Loucy (cell line): ENCODE measurements around the gene PBLD.

ENCODE experiments used
- H2AFZ ChIP-seq: fragments of 200-600 bp; sonication (generic); 2 replicates; pipeline ENCODE4 v1.6.0; 2016; ENCODE audit warnings: antibody characterized with exemption, mild to moderate bottlenecking, low read length, moderate library complexity
- H3F3A ChIP-seq: fragments of 200-600 bp; 2 replicates; pipeline ENCODE4 v1.6.0; 2016; ENCODE audit warnings: antibody characterized with exemption, low read depth, mild to moderate bottlenecking
- H3K27me3 ChIP-seq: fragments of 200-600 bp; sonication (generic); 2 replicates; pipeline ENCODE4 v1.6.1; 2014; ENCODE audit warnings: low read length, mild to moderate bottlenecking; ENCODE audit not compliant: insufficient read depth, poor library complexity, severe bottlenecking
- H3K36me3 ChIP-seq: fragments of 200-600 bp; sonication (generic); 2 replicates; pipeline ENCODE4 v1.6.1; 2016; ENCODE audit warnings: low read length; ENCODE audit not compliant: insufficient read depth
- H3K4me1 ChIP-seq: fragments of 200-600 bp; sonication (generic); 2 replicates; pipeline ENCODE4 v1.5.1; 2014; ENCODE audit warnings: low read length, mild to moderate bottlenecking; ENCODE audit not compliant: insufficient read depth, poor library complexity, severe bottlenecking
- H3K4me2 ChIP-seq: fragments of 200-600 bp; sonication (generic); 2 replicates; pipeline ENCODE4 v1.6.0; 2014; ENCODE audit warnings: antibody characterized with exemption, low read length, low read depth, mild to moderate bottlenecking; ENCODE audit not compliant: poor library complexity, severe bottlenecking
- H3K4me3 ChIP-seq: fragments of 200-600 bp; sonication (generic); 2 replicates; pipeline ENCODE4 v1.5.1; 2014; ENCODE audit warnings: low read length, mild to moderate bottlenecking, mixed read lengths; ENCODE audit not compliant: poor library complexity, severe bottlenecking
- H3K79me2 ChIP-seq: fragments of 200-600 bp; sonication (generic); 2 replicates; pipeline ENCODE4 v1.6.1; 2014; ENCODE audit warnings: low read length; ENCODE audit not compliant: insufficient read depth
- H3K9ac ChIP-seq: fragments of 200-600 bp; sonication (generic); 2 replicates; pipeline ENCODE4 v1.6.0; 2014; ENCODE audit warnings: mild to moderate bottlenecking, low read depth, low read length, moderate library complexity; ENCODE audit not compliant: poor library complexity, severe bottlenecking
- H3K9me2 ChIP-seq: fragments of 200-600 bp; sonication (generic); replicated peaks from 2 replicates; pipeline ENCODE4 v1.6.1; 2016; ENCODE audit warnings: low read depth, low read length, mixed read lengths
- H3K9me3 ChIP-seq: fragments of 200-600 bp; sonication (generic); 2 replicates; pipeline ENCODE4 v1.6.1; 2014; ENCODE audit warnings: mild to moderate bottlenecking, antibody characterized with exemption, low read length, low read depth; ENCODE audit not compliant: insufficient read depth
- H4K20me1 ChIP-seq: fragments of 200-600 bp; sonication (generic); 2 replicates; pipeline ENCODE4 v1.6.0; 2014; ENCODE audit warnings: antibody characterized with exemption, low read length, mild to moderate bottlenecking; ENCODE audit not compliant: insufficient read depth, poor library complexity, severe bottlenecking
- EZH2phosphoT487 ChIP-seq: fragments of 200-600 bp; IDR thresholded peaks from 2 replicates; pipeline ENCODE4 v1.6.1; 2018; ENCODE audit warnings: antibody characterized with exemption, mild to moderate bottlenecking, moderate library complexity, borderline replicate concordance
- TF ChIP-seq, protein P1 (sequence below): fragments of 200-600 bp; sonication (generic); conservative IDR thresholded peaks from 2 replicates; pipeline ENCODE4 v1.5.1; 2014; ENCODE audit warnings: mild to moderate bottlenecking, antibody characterized with exemption, low read length

Gene PBLD

GRCh38 chr10:68334672-68335467, 2.1 kb upstream of the PBLD start:
- H4K20me1 ChIP-seq: peaks cover 76% of the 10 kb centered on the region
- H3K36me3 ChIP-seq: peaks cover 33% of the 10 kb centered on the region
- H3K4me3 ChIP-seq: peak overlapping the region; percentile 90
- H3K4me2 ChIP-seq: peak overlapping the region; percentile 91
- H3F3A ChIP-seq: no peaks in the 10 kb centered on the region
- H3K9ac ChIP-seq: peak overlapping the region; percentile 98
- peaks cover 97% of the 10 kb centered on the region for H3K79me2 ChIP-seq
- peaks cover 12% of the 10 kb centered on the region for H3K27me3 ChIP-seq
- H3K4me1 ChIP-seq: peaks cover 53% of the 10 kb centered on the region
- no peak overlapping the region for H2AFZ ChIP-seq
- H3K9me3 ChIP-seq: no peaks in the 10 kb centered on the region
- no peaks in the 10 kb centered on the region for H3K9me2 ChIP-seq
- TF ChIP-seq, protein P1, sequence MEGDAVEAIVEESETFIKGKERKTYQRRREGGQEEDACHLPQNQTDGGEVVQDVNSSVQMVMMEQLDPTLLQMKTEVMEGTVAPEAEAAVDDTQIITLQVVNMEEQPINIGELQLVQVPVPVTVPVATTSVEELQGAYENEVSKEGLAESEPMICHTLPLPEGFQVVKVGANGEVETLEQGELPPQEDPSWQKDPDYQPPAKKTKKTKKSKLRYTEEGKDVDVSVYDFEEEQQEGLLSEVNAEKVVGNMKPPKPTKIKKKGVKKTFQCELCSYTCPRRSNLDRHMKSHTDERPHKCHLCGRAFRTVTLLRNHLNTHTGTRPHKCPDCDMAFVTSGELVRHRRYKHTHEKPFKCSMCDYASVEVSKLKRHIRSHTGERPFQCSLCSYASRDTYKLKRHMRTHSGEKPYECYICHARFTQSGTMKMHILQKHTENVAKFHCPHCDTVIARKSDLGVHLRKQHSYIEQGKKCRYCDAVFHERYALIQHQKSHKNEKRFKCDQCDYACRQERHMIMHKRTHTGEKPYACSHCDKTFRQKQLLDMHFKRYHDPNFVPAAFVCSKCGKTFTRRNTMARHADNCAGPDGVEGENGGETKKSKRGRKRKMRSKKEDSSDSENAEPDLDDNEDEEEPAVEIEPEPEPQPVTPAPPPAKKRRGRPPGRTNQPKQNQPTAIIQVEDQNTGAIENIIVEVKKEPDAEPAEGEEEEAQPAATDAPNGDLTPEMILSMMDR: no peak
- TF ChIP-seq EZH2phosphoT487: no peak

- no peak for TF ChIP-seq EZH2phosphoT487
- TF ChIP-seq, protein P1: no peak
- H3K4me2 ChIP-seq: peak overlapping the region; percentile 91
- H4K20me1 ChIP-seq: peaks cover 64% of the 10 kb centered on the region
- H3K27me3 ChIP-seq: peaks cover 12% of the 10 kb centered on the region
- peaks cover 21% of the 10 kb centered on the region for H3K36me3 ChIP-seq
- H3K4me1 ChIP-seq: peaks cover 42% of the 10 kb centered on the region
- peak overlapping the region; percentile 90 for H3K4me3 ChIP-seq
- no peaks in the 10 kb centered on the region for H3K9me2 ChIP-seq
- H3K9ac ChIP-seq: peak overlapping the region; percentile 98
- no peaks in the 10 kb centered on the region for H3K9me3 ChIP-seq
- no peaks in the 10 kb centered on the region for H3F3A ChIP-seq
- H3K79me2 ChIP-seq: peaks cover 85% of the 10 kb centered on the region
- H2AFZ ChIP-seq: no peak overlapping the region
Measured at GRCh38 chr10:68333440-68334431, 1.0 kb upstream of the PBLD start.

DNA sequence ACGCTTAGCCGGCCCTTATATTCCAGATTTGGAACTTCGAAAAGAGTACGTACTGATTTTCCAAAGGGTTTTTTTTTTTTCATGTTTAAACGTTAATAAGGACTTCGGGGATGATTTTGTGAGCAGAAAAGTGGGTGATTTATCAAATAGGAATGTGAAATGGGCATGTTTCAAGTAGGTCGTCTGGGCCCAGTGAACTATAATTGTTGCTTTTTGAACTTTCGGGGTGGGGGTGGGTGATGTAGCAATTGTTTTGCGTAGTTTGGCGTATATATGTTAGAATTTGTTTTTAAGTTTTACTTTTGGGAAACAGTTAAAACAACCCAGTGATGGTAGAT, 299 bp upstream of the PBLD start:
- H3K36me3 ChIP-seq: peaks cover 15% of the 10 kb centered on the region
- peaks cover 12% of the 10 kb centered on the region for H3K27me3 ChIP-seq
- peak overlapping the region; percentile 90 for H3K4me3 ChIP-seq
- H3K9ac ChIP-seq: peak overlapping the region; percentile 98
- H3K4me2 ChIP-seq: peak overlapping the region; percentile 91
- no peaks in the 10 kb centered on the region for H3K9me2 ChIP-seq
- H4K20me1 ChIP-seq: peaks cover 57% of the 10 kb centered on the region
- H3K9me3 ChIP-seq: no peaks in the 10 kb centered on the region
- peaks cover 78% of the 10 kb centered on the region for H3K79me2 ChIP-seq
- H3K4me1 ChIP-seq: peaks cover 36% of the 10 kb centered on the region
- no peaks in the 10 kb centered on the region for H3F3A ChIP-seq
- H2AFZ ChIP-seq: no peak overlapping the region
- TF ChIP-seq, protein P1: no peak
- TF ChIP-seq EZH2phosphoT487: no peak
